Measurements from ENCODE around the gene CRACDL. TPM values are rescaled to one million over a fixed set of nuclear protein-coding genes. Genes with fewer than 3 reads are reported as not detected.

The CRACDL gene, protein sequence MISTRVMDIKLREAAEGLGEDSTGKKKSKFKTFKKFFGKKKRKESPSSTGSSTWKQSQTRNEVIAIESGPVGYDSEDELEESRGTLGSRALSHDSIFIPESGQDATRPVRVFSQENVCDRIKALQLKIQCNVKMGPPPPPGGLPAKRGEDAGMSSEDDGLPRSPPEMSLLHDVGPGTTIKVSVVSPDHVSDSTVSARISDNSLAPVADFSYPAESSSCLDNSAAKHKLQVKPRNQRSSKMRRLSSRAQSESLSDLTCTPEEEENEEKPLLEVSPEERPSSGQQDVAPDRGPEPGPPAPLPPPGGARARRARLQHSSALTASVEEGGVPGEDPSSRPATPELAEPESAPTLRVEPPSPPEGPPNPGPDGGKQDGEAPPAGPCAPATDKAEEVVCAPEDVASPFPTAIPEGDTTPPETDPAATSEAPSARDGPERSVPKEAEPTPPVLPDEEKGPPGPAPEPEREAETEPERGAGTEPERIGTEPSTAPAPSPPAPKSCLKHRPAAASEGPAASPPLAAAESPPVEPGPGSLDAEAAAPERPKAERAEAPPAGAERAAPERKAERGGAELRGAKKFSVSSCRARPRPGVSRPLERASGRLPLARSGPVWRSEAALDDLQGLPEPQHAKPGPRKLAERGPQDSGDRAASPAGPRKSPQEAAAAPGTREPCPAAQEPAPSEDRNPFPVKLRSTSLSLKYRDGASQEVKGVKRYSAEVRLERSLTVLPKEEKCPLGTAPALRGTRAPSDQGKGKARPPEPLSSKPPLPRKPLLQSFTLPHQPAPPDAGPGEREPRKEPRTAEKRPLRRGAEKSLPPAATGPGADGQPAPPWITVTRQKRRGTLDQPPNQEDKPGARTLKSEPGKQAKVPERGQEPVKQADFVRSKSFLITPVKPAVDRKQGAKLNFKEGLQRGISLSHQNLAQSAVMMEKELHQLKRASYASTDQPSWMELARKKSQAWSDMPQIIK
- polyA plus RNA-seq (2013, experiment 1 of 2; ENCODE audit: insufficient read length), result not detected
- not detected for polyA plus RNA-seq (2013, experiment 2 of 2; ENCODE audit: insufficient read length)

DNA sequence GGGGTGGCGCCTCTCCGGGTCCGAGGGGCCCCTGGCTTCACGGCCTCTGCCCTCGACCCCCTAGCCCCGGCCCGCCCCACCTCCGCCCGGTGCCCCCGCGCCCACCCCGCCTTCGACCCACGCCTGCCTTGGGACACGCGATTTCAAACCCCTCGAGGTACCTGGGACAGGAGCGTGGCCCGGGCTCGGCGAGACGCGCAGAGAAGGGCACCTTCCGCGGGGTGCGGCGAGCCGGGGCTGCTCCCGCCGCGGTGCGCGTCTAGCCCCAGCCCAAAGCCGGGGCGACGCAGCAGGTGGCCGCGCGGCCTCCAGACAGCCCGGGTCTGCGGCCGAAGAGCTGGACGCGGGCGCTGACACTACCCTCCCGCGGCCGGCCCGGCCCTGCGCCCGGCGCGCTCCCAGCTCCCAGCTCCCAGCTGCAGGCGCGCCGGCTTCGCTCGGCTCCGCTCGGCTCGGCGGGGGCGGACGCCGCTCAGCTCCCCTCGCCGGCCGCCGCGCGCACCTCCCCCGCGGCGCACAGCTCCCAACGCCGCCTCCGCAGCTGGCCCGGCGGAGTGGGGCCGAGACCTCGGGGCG is at the start of gene CRACDL:
Gene CRACDL (minus strand): TSS at position 449 of the 576 bp plus-strand sequence. CDS start 89,425 bp downstream, outside the sequence.
- DNase-seq, result no peak

DNA sequence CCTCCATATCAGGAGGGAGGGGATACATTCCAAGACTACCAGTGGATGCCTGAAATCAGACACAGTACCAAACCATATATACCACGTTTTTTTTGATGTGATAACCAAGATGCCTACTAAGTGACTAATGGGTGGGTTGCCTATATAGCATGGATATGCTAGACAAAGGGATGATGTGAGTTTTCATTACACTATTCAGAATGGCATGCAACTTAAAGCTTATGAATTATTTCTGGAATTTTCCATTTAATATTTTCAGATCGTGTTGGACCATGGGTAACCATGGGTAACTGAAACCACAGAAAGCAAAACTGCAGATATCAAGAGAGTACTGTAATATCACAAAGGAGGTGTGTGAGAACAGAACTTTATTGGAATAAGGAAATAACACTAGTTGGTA is 39.6 kb upstream of the CRACDL start:
- peak; percentile 14 for DNase-seq

DNA sequence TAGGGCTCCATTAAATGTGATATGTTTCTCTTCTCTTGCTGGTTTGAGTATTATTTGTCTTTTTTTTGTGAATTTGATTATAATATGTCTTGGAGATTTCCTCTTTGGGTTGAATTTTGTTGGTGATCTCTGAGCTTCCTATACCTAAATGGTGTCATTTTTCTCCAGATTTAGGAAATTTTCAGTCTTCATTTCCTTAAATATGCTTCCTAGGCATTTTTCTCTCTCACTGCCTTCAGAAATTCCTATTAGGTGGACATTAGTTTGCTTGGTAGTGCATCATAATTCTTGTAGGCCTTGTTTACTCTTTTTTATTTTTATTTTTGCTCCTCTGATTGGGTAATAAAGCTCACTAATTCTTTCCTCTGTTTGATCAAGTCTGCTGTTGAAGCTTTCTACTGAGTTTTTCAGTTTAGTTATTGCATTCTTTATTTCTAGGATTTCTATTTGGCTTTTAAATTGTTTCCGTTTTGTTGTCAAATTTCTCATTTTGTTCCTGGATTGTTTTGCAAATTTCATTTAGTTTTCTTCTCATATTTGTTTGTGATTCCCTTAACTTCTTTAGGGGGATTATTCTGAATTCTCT is 36.6 kb upstream of the CRACDL start:
- DNase-seq, result no peak

DNA sequence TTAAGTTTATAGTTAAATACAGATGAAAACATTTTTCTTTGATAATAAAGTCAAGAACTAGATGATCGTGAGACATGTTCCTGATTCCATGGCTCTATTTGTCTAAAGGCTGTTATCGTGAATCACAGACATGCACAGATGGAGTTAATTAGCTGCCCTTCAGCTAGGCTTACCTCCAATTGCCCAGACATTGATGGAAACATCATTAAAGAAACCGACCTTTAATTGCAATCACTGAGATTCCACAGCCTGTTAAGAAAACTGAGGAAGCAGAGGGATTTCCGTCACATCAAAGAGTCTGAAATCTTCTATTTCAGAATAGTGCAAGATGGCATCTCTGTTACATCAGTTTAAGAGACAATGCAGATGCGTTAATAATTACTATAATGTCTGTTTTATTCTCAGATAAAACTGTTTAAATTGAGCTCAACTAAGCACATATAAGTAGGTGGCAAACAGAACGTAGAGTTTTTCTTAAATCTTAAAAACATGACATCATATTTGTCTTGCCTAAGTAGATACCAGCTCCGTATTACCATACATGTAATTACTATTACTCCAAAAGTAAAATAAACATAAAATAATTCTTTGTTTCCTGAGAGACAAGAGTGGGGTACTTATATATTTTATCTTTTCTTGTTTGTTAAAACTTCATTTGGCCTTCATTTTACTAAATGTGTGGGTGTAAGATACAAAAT is 23.9 kb upstream of the CRACDL start:
- no peak for DNase-seq

DNA sequence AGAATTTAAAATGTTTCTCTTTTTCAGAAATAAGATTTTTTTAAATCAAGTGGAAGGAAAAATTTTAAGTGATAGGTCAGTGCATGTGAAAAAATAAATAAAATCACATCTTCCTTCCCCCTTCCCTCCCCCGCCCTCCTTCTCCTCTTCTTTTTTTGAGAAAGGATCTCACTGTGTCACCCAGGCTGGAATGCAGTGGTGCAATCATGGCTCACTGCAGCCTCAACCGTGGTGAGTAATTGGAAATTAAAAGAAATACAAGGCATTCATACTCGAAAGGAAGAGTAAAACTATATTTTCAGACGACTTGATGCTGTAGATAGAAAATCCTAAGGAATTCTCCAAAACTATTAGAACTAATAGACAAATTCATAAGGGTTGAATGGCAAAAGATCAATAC is 16.9 kb upstream of the CRACDL start:
- DNase-seq, result no peak

DNA sequence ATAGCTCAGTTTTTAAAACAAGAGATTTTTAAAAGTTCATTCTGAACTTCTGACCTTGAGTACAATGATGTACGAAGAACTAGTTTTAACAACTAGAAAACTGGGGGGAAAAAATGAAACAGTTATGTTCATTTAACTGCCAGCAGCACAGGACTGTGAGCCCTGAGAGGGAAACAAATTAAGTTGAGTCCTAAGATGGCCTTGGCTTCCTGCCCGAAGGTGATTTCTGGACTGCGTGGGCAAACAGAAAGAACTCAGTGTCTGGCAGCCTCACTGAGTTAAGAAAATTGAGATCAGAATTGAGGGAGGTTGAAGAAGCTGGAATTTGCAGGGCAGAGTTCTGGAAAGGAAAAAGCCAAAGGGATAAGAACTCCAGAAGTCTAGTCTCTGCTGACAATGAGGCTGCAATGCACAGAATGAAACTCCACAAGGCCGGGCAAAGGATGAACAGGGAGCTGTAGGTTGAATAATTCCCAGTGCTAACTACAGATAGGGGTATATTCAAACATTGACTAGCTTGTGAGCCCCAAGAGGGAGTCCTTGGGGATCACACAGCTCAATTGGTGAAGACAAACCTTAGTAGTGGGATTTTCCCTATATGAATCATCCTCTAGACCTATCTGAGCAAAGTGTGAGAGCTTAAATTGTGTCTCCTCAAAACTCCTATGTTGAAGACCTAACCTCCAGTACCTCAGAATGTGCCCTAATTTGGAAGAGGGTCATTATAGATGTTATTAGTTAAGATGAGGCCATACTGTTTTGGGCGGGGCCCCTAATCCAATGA is 13.1 kb upstream of the CRACDL start:
- DNase-seq, result no peak

DNA sequence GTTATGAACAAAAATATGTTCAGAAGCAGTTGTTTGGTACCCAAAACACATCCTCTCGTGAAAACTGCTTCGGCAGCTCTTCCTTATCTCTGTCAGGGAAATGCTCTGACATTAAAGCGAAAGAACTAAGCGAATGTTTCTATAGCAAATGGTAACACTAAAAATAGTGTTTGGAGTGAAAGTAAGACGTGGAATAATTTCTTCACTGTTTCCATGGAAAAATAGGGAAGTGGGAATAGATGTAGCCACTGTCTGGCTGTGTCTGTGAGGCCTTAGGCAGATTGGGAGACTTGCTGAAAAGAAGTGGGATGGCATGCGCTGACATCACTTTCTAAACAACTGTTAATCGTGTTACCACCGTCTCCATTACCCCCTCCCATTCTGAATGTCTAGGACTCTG is 11.5 kb upstream of the CRACDL start:
- DNase-seq, result no peak

DNA sequence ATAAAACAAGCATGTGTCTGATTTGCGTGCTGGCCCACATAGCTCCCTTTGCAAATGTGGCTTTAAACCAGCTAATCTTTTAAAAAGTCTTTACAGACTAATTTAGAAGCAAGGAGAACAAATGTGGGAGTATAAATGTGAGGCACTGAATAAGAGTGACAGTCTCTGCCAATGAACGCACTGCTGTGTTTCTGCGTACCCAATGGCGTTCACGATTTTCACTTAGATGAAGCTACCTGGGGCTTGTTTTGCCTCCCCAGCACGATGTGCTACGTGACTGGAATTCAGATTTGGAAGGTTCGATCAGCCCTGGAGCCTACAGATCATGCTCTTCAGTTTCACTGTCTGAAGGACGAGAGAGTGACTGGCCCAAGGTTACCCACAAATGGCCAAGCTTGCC is 10.8 kb upstream of the CRACDL start:
- DNase-seq, result no peak

DNA sequence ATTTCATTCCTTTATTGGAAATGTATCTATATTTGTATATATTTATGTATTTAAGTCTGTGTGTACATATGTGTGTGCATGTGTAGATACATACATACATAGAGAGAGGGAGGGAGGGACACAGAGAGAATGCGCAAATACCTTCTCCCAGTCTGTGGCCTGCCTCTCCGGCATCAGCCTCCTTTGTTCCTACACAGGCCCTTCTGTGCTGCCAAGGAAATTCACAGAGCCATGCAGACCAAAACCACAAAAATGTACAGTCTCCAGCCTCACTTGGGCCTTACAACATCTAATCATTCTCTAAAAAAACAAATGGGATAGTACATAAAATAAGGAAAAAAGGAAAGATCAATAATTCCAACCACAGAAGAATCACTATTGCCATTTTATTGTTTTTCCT is 8.8 kb upstream of the CRACDL start:
- DNase-seq, result peak; percentile 38

DNA sequence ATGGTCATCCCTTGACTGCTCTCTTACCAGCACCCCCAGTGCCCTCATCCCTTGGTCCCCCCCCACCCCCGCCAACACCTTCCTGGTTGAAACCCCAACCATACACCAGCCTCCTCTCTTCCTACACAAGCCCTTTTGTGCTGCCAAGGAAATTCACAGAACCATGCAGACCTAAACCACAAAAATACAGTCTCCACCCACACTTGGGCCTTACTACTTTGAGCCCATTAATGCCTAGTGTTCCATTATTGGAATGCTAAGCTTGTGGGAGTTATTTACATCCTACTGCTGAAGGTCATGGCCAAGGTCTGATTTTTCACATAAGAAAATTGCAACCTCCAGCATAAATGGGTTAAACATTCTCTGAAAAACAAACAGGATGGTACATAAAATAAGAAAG is 4.1 kb upstream of the CRACDL start:
- DNase-seq, result no peak

DNA sequence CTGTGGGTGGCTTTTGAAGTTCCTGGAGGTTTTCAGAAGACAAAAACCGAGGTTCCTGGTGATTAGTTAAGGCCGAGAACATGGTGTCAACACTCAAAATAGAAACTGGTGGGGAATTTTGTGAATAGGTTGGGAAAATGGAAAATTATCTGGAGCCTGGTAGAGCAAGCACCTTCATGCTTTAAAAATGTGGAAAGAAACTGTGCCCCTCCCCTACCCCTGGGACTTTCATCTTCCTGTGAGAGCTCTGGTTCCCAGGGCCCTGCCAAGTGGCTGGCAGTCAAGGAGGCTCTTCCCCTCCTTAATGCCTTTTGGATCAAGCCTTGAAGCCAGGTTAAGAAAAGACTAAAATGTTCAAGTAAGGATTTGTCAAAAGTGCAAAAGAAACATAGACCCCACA is 1.9 kb upstream of the CRACDL start:
- no peak for DNase-seq

DNA sequence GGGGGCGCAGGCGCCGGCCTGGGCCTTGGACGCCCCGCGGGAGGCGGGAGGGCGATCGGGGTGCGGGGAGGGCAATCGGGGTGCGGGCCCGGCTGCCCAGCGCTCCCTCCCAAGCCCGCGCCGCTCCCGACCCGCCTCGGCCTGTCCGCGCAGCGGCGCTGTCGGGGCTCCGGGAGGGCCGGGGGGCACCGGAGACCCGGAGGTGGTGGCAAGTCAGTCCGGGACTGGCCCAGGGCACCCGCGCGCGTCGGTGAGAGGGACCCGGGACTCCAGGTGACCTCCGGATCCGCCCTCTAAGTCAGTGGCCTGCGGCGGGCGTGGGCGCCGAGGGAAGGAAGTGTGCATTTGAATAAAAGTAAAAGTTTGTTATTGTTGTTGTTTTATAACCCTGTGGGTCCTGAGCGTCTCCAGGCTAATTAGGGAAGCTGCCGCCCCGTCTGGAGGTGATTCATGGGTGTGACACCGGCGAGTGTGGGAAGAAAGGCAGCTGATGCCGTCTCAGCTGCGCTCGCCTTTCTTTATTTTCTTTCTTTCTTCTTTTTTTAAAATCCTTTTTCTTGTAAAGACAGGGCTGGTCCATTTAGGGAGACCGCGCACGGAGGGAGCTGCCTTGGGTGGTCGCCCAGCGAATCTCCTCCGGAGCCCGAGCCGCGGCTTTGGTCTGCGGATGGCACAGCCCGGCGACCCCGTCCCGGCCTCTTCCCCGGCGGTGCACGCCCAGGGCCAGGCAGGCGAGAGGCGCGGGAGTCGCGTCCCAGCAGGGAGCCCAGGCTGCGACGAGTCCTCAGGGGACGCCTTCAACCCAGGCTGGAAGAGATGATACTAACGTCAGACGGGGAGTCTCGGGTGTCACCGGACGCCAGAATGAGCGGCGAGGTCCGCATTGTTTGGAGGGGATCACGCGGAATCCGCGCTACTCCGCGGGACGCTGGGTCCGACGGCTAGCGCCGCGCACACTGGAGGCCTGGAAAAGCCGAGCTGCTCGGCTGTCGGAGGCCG is 627 bp upstream of the CRACDL start:
- no peak for DNase-seq

DNA sequence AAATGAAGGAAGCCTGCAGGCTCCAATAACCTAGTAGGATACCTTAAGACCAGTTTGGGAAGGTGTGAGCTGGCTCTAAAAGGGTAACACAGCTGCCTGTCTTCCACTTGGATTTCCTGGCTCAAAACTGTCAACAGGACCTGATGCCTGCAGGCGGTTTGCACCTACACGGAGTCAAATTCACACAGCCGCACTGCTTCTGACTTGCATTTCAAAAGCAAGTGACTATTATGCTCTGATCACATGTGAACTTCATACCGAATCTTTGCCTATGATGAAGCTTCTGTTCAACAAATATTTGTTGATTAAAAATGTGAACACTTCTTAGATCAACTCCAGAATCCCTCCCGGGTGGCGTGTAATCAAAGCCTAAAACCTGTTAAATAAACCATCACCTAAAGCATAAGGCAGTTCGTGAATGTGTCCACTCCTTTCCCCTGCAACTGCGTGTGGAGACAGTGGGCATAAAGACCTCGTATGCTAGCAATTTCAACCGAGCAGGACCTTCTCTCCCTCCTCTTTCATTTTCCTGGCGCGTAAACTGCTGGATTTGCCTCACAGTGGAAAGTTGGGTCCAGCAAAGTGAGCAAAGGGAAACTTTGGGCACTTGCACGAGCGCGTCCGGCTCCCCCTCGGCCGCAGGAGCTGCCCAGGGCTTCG is 784 bp downstream of the CRACDL start:
- no peak for DNase-seq

DNA sequence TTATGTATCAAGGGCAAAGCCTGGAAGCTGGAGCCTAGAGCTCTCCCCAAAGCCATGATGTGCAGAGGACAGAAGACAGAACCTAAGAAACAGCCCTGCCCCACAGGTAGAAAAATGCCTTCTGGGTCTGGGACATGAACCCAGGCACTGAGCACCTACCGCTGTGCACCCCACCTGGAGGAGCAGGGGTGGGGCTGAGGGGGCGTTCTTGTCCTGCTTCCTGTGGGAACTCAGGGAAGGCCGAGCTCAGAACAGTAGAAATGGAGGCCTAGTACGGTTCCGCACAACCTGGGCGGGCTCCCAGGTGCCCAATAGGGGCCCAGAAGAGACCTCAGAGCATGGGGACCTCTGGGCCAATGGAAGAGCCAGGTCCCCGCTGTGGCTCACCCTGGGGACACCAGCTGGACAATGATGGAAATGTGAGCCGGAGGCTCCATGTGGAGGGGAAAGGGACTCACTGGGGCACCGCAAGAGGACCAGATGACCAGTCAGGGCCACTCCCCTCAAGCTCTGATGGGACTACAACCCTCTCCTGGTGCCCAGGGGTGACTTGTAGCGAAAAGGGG is 3.2 kb downstream of the CRACDL start:
- no peak for DNase-seq

DNA sequence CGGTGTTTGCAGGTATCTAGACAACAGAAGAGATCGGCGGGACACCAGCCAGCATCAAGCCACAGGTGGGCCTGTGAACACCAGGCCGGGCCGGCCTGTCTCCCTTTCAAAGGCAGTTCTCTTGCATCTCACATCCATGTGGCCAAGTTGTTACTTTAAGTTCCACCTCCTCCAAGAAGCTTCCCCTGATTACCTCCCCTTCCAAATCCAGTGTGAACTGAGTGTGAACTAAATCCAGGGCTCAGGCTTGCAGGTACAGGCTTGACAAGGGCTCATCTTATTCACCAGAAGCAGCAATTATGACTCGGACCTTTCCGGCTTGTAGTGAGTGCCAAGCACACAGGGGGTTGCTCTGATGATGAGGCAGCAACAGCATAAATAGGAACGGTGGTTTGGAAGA is 3.9 kb downstream of the CRACDL start:
- DNase-seq, result no peak

DNA sequence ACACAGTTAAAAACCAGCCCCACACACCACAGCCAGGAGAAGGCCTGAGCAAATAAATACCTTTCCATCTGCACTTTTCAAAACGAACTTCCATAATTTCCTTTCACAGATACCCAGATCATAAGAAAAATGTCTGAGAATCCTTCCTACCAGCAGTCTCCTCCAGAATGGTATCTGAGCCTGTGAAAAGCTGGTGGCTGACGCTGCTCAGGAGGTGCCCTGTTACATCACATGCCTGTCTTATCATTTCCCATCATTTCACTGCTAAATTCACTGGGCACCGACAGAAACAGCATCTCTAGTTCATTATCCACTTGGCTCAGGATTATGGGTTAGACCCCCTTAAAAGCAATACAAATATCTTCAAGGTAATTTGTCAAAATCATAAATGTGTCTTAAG is 4.4 kb downstream of the CRACDL start:
- no peak for DNase-seq

DNA sequence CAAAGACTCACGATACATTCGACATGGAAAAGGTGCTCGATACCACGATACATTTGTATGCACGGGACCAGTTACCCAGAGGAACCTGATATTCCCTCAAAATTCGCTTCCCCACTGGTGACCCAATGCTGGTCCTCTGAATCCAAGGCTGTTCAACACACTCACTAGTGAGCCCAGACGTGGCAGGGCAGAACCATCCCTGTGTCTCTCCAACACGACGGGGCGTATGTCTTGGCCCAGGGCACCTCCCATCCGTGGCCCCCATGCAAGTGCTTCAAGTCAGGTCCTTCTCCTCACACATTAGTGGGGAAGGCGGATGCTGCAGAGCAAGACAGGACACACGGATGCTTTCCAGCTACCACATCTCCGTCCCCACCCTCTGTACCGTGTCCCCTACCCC is 6.1 kb downstream of the CRACDL start:
- DNase-seq, result no peak

DNA sequence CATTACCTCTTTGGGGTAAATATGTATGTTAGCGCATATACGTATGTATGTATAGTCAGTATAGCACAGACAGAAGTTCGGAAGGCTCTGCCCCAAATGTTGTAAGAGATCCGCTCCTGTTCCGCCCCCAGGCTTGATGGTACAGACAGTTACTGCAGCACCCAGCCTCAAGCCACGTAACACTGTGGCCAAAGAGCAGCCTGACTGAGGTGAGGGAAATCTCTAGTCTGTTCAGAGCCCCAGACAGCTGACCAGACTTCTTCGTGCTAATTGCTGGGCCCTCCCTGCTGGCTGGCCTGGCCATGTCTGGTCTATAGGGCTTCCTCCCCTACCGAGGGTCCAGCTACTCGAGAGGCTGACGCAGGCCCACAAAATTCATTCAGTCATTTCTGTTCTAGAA is 7.8 kb downstream of the CRACDL start:
- DNase-seq, result no peak

DNA sequence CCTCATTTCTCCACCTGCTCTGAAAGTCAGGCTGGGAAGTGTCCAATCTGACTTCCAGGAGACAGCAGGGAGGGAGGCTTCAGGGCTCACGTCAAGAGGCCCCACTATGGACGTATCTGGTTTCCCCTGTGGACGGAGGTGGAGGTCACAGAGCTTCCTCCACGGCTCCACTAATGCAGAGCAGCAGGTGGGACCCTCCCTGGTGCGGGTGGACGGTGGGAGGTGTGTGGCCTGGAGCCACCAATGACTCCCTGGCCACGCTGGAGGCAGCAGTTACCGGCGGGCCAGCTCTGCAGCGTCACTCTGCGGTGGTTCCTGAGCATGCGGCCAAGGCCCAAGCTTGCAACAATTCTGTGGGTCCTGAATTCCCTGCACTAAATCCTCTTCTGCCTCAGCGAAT is 9.0 kb downstream of the CRACDL start:
- no peak for DNase-seq

Measured in fibroblast of skin of back (primary cell).